ENCODE results near the gene SHISA6.

Gene SHISA6

DNA sequence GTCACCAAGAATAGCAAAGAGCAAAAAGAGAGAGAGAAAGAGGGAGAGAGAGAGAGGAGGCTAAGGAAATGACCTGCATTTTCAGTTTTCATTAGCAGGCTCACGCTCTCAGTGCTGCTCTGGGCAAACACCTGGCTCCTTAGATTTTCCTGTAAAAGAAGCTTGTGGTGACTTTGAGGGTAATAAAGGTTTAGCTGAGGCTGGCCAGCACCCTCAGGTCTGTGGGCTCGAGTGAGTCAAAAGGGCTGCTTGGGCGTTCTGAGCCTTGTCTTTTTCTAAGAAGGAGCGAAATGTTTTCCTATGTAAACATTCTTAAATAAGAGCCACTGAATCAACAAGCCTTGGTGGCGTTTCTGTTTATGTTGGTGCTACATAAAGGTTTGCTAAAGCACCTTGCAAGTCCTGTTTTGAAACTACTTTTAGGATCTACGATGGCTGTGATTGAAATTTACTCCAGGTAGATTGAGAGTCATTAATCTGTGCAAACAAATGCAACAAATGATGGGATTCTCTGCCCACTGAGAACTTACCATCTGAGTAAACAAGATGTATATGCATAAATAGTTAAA lies 38.8 kb downstream of the SHISA6 start:
- Histone ChIP-seq H3K27me3 (ENCODE audit: control insufficient read depth, insufficient read depth, low read length, poor library complexity, severe bottlenecking) (no peaks in the 10 kb centered on the region), H3K4me3 (ENCODE audit: insufficient read depth, low read depth, low read length) (no peak overlapping the region), H3K36me3 (ENCODE audit: control insufficient read depth, insufficient read depth, low read length) (no peaks in the 10 kb centered on the region), H3K9me3 (ENCODE audit: control insufficient read depth, low read length) (no peaks in the 10 kb centered on the region), H3K27ac (ENCODE audit: insufficient read depth, low read depth, low read length, poor library complexity, severe bottlenecking) (no peak overlapping the region), H3K4me1 (ENCODE audit: control insufficient read depth, insufficient read depth, low read length) (no peaks in the 10 kb centered on the region)
- 74 to 80% methylated on average over 6 of the region's 6 CpGs for WGBS, 2 experiments

DNA sequence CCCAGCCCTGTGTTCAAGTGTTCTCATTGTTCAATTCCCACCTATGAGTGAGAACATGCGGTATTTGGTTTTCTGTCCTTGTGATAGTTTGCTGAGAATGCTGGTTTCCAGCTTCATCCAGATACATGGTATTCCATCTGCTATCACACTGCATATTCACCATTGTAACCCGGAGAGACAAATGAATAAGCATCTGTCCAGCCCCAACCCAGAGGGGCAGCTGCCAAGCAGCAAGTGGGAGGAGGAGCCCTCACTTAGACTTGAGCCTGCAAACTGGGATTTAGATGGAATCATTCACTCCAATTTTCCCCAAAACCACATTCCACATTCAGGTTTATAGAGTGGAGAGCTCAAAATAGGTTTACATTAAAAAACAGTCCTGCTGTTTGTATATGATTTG lies 41.6 kb downstream of the SHISA6 start:
- Histone ChIP-seq H3K27me3 (ENCODE audit: control insufficient read depth, insufficient read depth, low read length, poor library complexity, severe bottlenecking) (no peaks in the 10 kb centered on the region), H3K9me3 (ENCODE audit: control insufficient read depth, low read length) (no peaks in the 10 kb centered on the region), H3K4me3 (ENCODE audit: insufficient read depth, low read depth, low read length) (no peak overlapping the region), H3K36me3 (ENCODE audit: control insufficient read depth, insufficient read depth, low read length) (no peaks in the 10 kb centered on the region), H3K27ac (ENCODE audit: insufficient read depth, low read depth, low read length, poor library complexity, severe bottlenecking) (no peak overlapping the region), H3K4me1 (ENCODE audit: control insufficient read depth, insufficient read depth, low read length) (no peaks in the 10 kb centered on the region)
- WGBS, 2 experiments: 85 to 100% methylated on average over 2 of the region's 2 CpGs

DNA sequence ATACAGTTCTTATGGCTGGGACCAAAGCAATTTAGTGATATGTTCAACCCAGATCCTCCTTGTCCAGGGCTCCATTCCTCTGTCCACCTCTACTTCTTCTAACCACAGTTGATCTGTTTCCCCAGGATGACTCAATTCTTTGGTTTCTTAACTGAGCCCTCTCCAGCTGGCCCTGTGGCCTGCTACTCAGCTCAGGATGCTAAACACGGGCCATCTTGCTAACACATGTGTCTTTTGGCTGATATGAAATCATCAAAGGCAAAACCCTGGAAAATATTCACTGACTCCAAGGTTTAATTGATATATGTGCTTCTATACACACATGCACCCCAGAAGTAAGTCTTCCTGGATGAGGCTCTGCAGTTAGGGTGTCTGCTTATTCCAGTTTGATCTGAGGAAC lies 43.8 kb downstream of the SHISA6 start:
- H3K4me3 ChIP-seq (ENCODE audit: insufficient read depth, low read depth, low read length): no peak overlapping the region
- no peaks in the 10 kb centered on the region for H3K4me1 ChIP-seq (ENCODE audit: control insufficient read depth, insufficient read depth, low read length)
- no peaks in the 10 kb centered on the region for H3K27me3 ChIP-seq (ENCODE audit: control insufficient read depth, insufficient read depth, low read length, poor library complexity, severe bottlenecking)
- no peak overlapping the region for H3K27ac ChIP-seq (ENCODE audit: insufficient read depth, low read depth, low read length, poor library complexity, severe bottlenecking)
- no peaks in the 10 kb centered on the region for H3K36me3 ChIP-seq (ENCODE audit: control insufficient read depth, insufficient read depth, low read length)
- no peaks in the 10 kb centered on the region for H3K9me3 ChIP-seq (ENCODE audit: control insufficient read depth, low read length)
- WGBS, 2 experiments: 95 to 100% methylated on average over 1 of the region's 1 CpG

DNA sequence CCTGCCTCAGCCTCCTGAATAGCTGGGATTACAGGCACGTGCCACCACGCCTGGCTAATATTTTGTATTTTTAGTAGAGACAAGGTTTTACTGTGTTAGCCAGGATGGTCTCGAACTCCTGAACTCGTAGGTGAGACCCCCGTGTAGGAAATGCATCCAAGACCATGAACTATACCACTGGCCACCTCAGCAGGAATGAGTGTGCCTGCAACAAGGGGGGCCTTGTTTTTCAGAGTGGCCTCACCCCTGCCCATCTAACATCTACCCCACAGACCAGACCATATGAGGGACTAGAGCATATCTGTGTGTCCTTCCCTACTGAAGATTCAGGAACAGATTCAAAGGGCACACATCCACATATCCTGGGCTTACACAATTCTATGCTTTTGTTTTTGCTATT lies 44.9 kb downstream of the SHISA6 start:
- 87 to 88% methylated on average over 5 of the region's 5 CpGs for WGBS, 2 experiments

DNA sequence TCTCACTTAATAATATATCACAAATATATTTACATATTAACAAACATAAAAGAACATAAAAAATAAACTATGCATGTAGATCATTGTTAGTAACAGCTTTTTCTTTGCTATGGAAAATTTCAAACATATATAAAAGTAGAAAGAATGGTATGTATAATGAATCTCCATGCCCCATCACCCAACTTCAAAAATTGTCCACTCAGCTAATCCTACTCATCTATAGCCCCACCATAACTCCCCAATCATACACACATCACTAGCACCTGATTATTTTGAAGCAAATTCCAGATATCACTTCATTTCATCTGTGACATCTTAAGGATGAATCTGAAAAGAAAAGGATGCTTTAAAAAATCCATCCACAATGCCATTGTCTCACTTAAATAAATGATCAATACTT lies 46.8 kb downstream of the SHISA6 start:
- no peaks in the 10 kb centered on the region for H3K27me3 ChIP-seq (ENCODE audit: control insufficient read depth, insufficient read depth, low read length, poor library complexity, severe bottlenecking)
- no peaks in the 10 kb centered on the region for H3K36me3 ChIP-seq (ENCODE audit: control insufficient read depth, insufficient read depth, low read length)
- H3K9me3 ChIP-seq (ENCODE audit: control insufficient read depth, low read length): no peaks in the 10 kb centered on the region
- H3K4me1 ChIP-seq (ENCODE audit: control insufficient read depth, insufficient read depth, low read length): no peaks in the 10 kb centered on the region
- no peak overlapping the region for H3K4me3 ChIP-seq (ENCODE audit: insufficient read depth, low read depth, low read length)
- no peak overlapping the region for H3K27ac ChIP-seq (ENCODE audit: insufficient read depth, low read depth, low read length, poor library complexity, severe bottlenecking)

More for the DNA sequence above, 44.9 kb downstream of the SHISA6 start:
- Histone ChIP-seq H3K9me3 (ENCODE audit: control insufficient read depth, low read length) (no peaks in the 10 kb centered on the region), H3K4me3 (ENCODE audit: insufficient read depth, low read depth, low read length) (no peak overlapping the region), H3K27ac (ENCODE audit: insufficient read depth, low read depth, low read length, poor library complexity, severe bottlenecking) (no peak overlapping the region), H3K36me3 (ENCODE audit: control insufficient read depth, insufficient read depth, low read length) (no peaks in the 10 kb centered on the region), H3K4me1 (ENCODE audit: control insufficient read depth, insufficient read depth, low read length) (no peaks in the 10 kb centered on the region), H3K27me3 (ENCODE audit: control insufficient read depth, insufficient read depth, low read length, poor library complexity, severe bottlenecking) (no peaks in the 10 kb centered on the region)

DNA sequence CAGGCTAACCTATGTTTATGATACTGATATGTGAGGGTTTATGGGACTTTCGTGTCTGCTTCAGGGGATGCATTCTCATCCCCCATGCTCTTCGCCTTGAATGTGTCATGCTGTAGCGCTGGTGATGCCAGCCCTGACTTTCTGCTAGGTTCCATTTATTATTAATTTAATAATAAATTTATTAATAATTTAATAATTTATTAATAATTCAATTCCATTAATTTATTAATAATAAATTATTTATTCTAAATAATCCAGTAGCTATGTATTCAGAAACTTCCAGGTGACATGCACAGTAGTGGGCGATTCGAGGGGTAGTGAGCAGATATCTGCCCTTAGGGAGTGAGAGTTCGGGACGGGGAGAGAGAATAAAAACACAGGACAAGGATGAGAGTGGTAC lies 49.8 kb downstream of the SHISA6 start:
- 90 to 95% methylated on average over 6 to 7 of the region's 7 CpGs for WGBS, 2 experiments
- Histone ChIP-seq H3K27ac (ENCODE audit: insufficient read depth, low read depth, low read length, poor library complexity, severe bottlenecking) (no peak overlapping the region), H3K4me3 (ENCODE audit: insufficient read depth, low read depth, low read length) (no peak overlapping the region), H3K9me3 (ENCODE audit: control insufficient read depth, low read length) (no peaks in the 10 kb centered on the region), H3K27me3 (ENCODE audit: control insufficient read depth, insufficient read depth, low read length, poor library complexity, severe bottlenecking) (no peaks in the 10 kb centered on the region), H3K4me1 (ENCODE audit: control insufficient read depth, insufficient read depth, low read length) (no peaks in the 10 kb centered on the region), H3K36me3 (ENCODE audit: control insufficient read depth, insufficient read depth, low read length) (no peaks in the 10 kb centered on the region)

- Histone ChIP-seq H3K27ac (ENCODE audit: insufficient read depth, low read depth, low read length, poor library complexity, severe bottlenecking) (no peak overlapping the region), H3K36me3 (ENCODE audit: control insufficient read depth, insufficient read depth, low read length) (no peaks in the 10 kb centered on the region), H3K9me3 (ENCODE audit: control insufficient read depth, low read length) (no peaks in the 10 kb centered on the region), H3K4me1 (ENCODE audit: control insufficient read depth, insufficient read depth, low read length) (no peaks in the 10 kb centered on the region), H3K27me3 (ENCODE audit: control insufficient read depth, insufficient read depth, low read length, poor library complexity, severe bottlenecking) (no peaks in the 10 kb centered on the region), H3K4me3 (ENCODE audit: insufficient read depth, low read depth, low read length) (no peak overlapping the region)
- WGBS, 2 experiments: 93 to 96% methylated on average over 8 of the region's 8 CpGs
These were observed 51.5 kb downstream of the SHISA6 start for GRCh38 chr17:11292491-11292890.

DNA sequence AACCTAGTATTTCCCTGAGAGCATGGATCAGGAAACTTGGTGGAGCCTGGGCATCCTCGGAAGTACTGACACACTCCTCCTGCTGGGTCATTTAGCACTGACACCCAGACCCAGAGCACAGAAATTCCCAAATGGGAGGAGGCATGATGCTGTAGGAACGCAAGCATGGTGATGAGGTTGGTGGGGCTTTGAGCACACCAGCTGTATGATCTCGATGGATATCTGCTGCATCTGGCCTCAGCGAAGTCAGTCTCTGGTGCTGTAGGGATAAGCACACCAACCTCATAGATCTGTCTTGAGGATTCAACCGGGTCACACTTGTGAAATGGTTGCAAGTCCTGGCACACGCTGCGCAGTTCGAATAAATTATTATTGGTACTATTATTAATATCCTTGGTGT lies 52.5 kb downstream of the SHISA6 start:
- H3K4me3 ChIP-seq (ENCODE audit: insufficient read depth, low read depth, low read length): no peak overlapping the region
- H3K27me3 ChIP-seq (ENCODE audit: control insufficient read depth, insufficient read depth, low read length, poor library complexity, severe bottlenecking): no peaks in the 10 kb centered on the region
- no peaks in the 10 kb centered on the region for H3K36me3 ChIP-seq (ENCODE audit: control insufficient read depth, insufficient read depth, low read length)
- H3K9me3 ChIP-seq (ENCODE audit: control insufficient read depth, low read length): no peaks in the 10 kb centered on the region
- 75 to 84% methylated on average over 5 to 8 of the region's 8 CpGs for WGBS, 2 experiments
- no peaks in the 10 kb centered on the region for H3K4me1 ChIP-seq (ENCODE audit: control insufficient read depth, insufficient read depth, low read length)
- no peak overlapping the region for H3K27ac ChIP-seq (ENCODE audit: insufficient read depth, low read depth, low read length, poor library complexity, severe bottlenecking)

DNA sequence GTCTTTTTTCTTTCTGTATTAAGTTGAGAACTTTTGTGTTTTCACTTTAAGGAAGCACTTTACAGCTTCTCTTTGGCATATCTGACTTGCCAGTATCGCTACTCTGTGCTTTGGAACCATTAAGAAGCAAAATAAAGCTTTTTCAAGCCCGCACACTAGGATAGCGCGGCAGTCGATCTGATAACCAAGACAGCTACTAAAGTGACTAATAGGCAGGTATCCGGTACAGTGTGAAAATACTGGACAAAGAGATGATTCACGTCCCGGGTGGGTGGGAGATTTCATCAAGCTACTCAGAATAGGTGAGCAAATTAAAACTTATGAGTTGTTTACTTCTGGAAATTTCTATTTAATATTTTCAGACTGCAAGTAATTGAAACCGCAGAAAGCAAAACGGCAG lies 53.8 kb downstream of the SHISA6 start:
- H3K27ac ChIP-seq (ENCODE audit: insufficient read depth, low read depth, low read length, poor library complexity, severe bottlenecking): no peak overlapping the region
- H3K36me3 ChIP-seq (ENCODE audit: control insufficient read depth, insufficient read depth, low read length): no peaks in the 10 kb centered on the region
- H3K27me3 ChIP-seq (ENCODE audit: control insufficient read depth, insufficient read depth, low read length, poor library complexity, severe bottlenecking): no peaks in the 10 kb centered on the region
- no peaks in the 10 kb centered on the region for H3K4me1 ChIP-seq (ENCODE audit: control insufficient read depth, insufficient read depth, low read length)
- WGBS, 2 experiments: 92 to 96% methylated on average over 10 of the region's 10 CpGs
- no peaks in the 10 kb centered on the region for H3K9me3 ChIP-seq (ENCODE audit: control insufficient read depth, low read length)
- H3K4me3 ChIP-seq (ENCODE audit: insufficient read depth, low read depth, low read length): no peak overlapping the region

DNA sequence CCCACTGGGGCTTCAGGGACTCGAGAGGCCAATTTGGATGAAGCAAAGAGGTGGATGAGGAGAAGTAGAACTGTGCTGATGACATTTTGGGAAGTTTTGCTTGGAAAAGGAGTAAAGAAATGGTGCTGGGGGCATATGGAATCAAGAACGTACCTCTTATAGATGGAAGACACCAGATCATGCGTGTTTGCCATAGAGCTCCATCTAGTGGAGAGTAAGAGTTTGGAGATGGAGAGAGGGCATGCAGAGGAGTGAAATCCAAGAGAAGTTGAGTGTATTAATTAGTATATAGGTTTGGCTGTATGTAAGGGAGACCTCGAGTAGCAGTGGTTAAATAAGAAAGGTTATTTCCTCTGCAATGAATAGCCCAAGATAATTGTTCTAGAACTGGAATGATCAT lies 56.0 kb downstream of the SHISA6 start:
- no peaks in the 10 kb centered on the region for H3K27me3 ChIP-seq (ENCODE audit: control insufficient read depth, insufficient read depth, low read length, poor library complexity, severe bottlenecking)
- WGBS, 2 experiments: 64 to 68% methylated on average over 4 of the region's 4 CpGs
- no peaks in the 10 kb centered on the region for H3K36me3 ChIP-seq (ENCODE audit: control insufficient read depth, insufficient read depth, low read length)

GRCh38 chr17:11298401-11298800 lies 57.4 kb downstream of the SHISA6 start:
- Histone ChIP-seq H3K9me3 (ENCODE audit: control insufficient read depth, low read length) (no peaks in the 10 kb centered on the region), H3K4me1 (ENCODE audit: control insufficient read depth, insufficient read depth, low read length) (no peaks in the 10 kb centered on the region), H3K27me3 (ENCODE audit: control insufficient read depth, insufficient read depth, low read length, poor library complexity, severe bottlenecking) (no peaks in the 10 kb centered on the region), H3K27ac (ENCODE audit: insufficient read depth, low read depth, low read length, poor library complexity, severe bottlenecking) (no peak overlapping the region), H3K4me3 (ENCODE audit: insufficient read depth, low read depth, low read length) (no peak overlapping the region), H3K36me3 (ENCODE audit: control insufficient read depth, insufficient read depth, low read length) (no peaks in the 10 kb centered on the region)
- 96 to 98% methylated on average over 1 of the region's 1 CpG for WGBS, 2 experiments

More for the DNA sequence above, 56.0 kb downstream of the SHISA6 start:
- no peak overlapping the region for H3K4me3 ChIP-seq (ENCODE audit: insufficient read depth, low read depth, low read length)
- H3K9me3 ChIP-seq (ENCODE audit: control insufficient read depth, low read length): no peaks in the 10 kb centered on the region
- H3K27ac ChIP-seq (ENCODE audit: insufficient read depth, low read depth, low read length, poor library complexity, severe bottlenecking): no peak overlapping the region
- no peaks in the 10 kb centered on the region for H3K4me1 ChIP-seq (ENCODE audit: control insufficient read depth, insufficient read depth, low read length)

Measured in ectodermal cell (in vitro differentiated cells).